H1 (cell line): ENCODE measurements around the gene C2CD2L. TPM values are rescaled to one million over a fixed set of nuclear protein-coding genes. Genes with fewer than 3 reads are reported as not detected.

Experiments used
- CREB1 ChIP-seq: IDR thresholded peaks from 2 replicates; pipeline ENCODE4 v1.6.1; 2012; ENCODE audit warnings: inconsistent platforms
- JUND ChIP-seq: IDR thresholded peaks from 2 replicates; pipeline ENCODE4 v1.6.1; 2011; ENCODE audit warnings: mild to moderate bottlenecking, improper control_type of control experiment, low read length
- MAFK ChIP-seq: IDR thresholded peaks from 2 replicates; pipeline ENCODE4 v1.6.1; 2012; ENCODE audit warnings: low read depth, mild to moderate bottlenecking, improper control_type of control experiment, low read length
- RAD21 ChIP-seq, 2 experiments: IDR thresholded peaks in 1 of 2; conservative IDR thresholded peaks in 1 of 2; 2 replicates each; pipeline ENCODE4 v1.6.1; 2011; ENCODE audit warnings: low read depth in 2 of 2, low read length in 2 of 2, improper control_type of control experiment in 1 of 2, inconsistent platforms in 1 of 2, mild to moderate bottlenecking in 1 of 2, moderate library complexity in 1 of 2
- polyA plus RNA-seq, 7 experiments: library from polyadenylated mRNA; depleted of rRNA in 3 of 7; stranded (reverse) in 5 of 7; unstranded in 2 of 7; fragments of >200 nt in 5 of 7; fragments of 200-250 nt in 2 of 7; gene quantifications; 1 replicate in 5 of 7; 2 replicates in 1 of 7; 4 replicates in 1 of 7; pipeline versions ENCODE4 v1.2.1 to v1.2.3, GENCODE V29; 2011 to 2013; ENCODE audit warnings: missing spikeins in 2 of 7, mixed read lengths in 2 of 7
- total RNA-seq: library from RNA; stranded (reverse); fragmentation: NEBNext Ultra II Directional; extraction: Animal tissue kit (Norgen Biotek cat#: 25700); gene quantifications from 2 replicates; pipeline ENCODE4 v1.2.1, GENCODE V29; 2021

Gene C2CD2L
- total and polyA plus RNA-seq, 2 of the 8 experiments (the other 6 are each of a cell fraction or from before 2014, with no cell fraction given): 2.5 to 4.0 TPM

DNA sequence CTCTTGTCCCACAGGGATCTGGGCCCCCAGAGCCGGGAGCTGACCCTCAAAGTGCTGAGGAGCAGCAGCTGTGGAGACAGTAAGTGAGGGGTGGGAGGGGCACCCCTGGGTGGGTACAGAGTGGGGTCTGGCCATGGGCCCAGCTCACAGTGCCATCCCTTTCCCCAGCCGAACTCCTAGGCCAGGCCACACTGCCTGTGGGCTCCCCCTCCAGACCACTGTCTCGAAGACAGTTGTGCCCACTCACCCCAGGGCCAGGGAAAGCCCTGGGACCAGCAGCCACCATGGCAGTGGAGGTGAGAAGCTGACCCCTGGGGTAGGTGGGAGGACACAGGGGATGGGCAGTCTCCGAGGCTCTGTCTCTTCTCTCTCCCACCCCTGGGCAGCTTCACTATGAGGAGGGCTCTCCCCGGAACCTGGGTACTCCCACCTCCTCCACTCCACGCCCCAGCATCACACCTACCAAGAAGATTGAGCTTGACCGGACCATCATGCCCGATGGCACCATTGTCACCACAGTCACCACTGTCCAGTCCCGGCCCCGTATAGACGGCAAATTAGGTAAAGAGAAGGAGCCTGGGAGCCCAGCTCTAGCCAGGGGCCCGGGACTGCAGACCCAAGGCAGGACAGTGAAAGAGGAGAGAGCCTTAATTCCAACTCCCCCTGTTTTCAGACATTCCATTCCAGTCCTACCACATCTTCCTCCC is 5.3 kb downstream of the C2CD2L start (continued):
- no peak for TF ChIP-seq RAD21 (IDR thresholded peaks at IDR 0.05 in 1 of 2, conservative IDR thresholded peaks at IDR 0.05 in 1 of 2; ENCODE audit: low read depth in 2 of 2, low read length in 2 of 2)
- TF ChIP-seq CREB1: no peak
- TF ChIP-seq MAFK: no peak
- no peak for TF ChIP-seq JUND
- TF ChIP-seq, all 59 proteins: peak for 0
